GM04503 (cell line): ENCODE data around the gene NOS2.

Source experiments
- DNase-seq: peaks from one replicate; pipeline ENCODE4 v3.0.0-alpha.2; 2012; ENCODE audit warnings: low read depth

NOS2 gene

GRCh38 chr17:27819145-27819544 is 18.8 kb upstream of the NOS2 start:
- no peak for DNase-seq

- DNase-seq = no peak
These were observed 18.2 kb upstream of the NOS2 start for GRCh38 chr17:27818401-27819105.

GRCh38 chr17:27817731-27818130 is 17.4 kb upstream of the NOS2 start:
- DNase-seq = no peak

- no peak for DNase-seq
These were observed 16.6 kb upstream of the NOS2 start for GRCh38 chr17:27816946-27817345.

- no peak for DNase-seq
These were observed 11.6 kb upstream of the NOS2 start for GRCh38 chr17:27811961-27812360.

GRCh38 chr17:27810902-27811557 is 10.7 kb upstream of the NOS2 start:
- no peak for DNase-seq

- no peak for DNase-seq
These were observed 10.0 kb upstream of the NOS2 start for GRCh38 chr17:27810211-27810901.

- DNase-seq = no peak
These were observed 9.2 kb upstream of the NOS2 start for GRCh38 chr17:27809555-27809954.

GRCh38 chr17:27808628-27809027 is 8.3 kb upstream of the NOS2 start:
- DNase-seq = no peak

GRCh38 chr17:27807567-27808470 is 7.5 kb upstream of the NOS2 start:
- no peak for DNase-seq

GRCh38 chr17:27805520-27806146 is 5.3 kb upstream of the NOS2 start:
- DNase-seq = peak; percentile 31

- no peak for DNase-seq
These were observed 3.8 kb upstream of the NOS2 start for GRCh38 chr17:27804113-27804512.

- DNase-seq = no peak
These were observed 2.8 kb upstream of the NOS2 start for GRCh38 chr17:27802962-27803680.

GRCh38 chr17:27802033-27802432 is 1.7 kb upstream of the NOS2 start:
- no peak for DNase-seq

- DNase-seq = no peak
These were observed 2.0 kb downstream of the NOS2 start for GRCh38 chr17:27798376-27798775.

GRCh38 chr17:27797390-27798091 is 2.8 kb downstream of the NOS2 start:
- no peak for DNase-seq

GRCh38 chr17:27793906-27794569 is 6.3 kb downstream of the NOS2 start:
- no peak for DNase-seq

GRCh38 chr17:27793168-27793905 is 7.0 kb downstream of the NOS2 start:
- DNase-seq = no peak

GRCh38 chr17:27792095-27792494 is 8.2 kb downstream of the NOS2 start:
- no peak for DNase-seq
